NCI-H524 (cell line): Measurements from ENCODE around the gene DOCK2.
"Not testable (repeated sequence)": the region's sequence is repeated elsewhere in the genome, so short reads cannot be mapped to it uniquely, and the experiment has no call there.

Source experiments
- DNase-seq, 2 experiments: peaks; one replicate each; lab custom pipeline; 2025; lab: John Stamatoyannopoulos, UW

Gene DOCK2

DNA sequence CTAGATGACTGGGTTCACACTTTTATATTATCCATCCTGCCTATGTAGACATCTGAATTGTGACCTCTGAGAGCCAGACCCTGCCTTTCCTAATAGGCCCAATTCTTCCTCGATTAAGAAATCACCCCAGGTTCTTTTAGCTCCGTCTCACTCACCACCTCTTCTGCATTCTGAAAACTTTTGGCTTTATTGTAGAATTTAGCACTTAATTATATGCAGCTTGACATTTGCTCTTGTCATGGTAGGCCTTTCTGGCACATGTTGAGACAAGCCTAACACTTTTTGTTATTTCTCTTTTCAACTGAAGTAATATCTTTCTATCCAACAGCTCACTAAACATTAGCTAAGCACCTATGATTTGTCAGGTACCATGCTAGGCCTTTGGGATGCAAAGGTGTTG, 180.0 kb downstream of the DOCK2 start:
- DNase-seq, result no peak

GRCh38 chr5:169826618-169827017, 189.5 kb downstream of the DOCK2 start:
- DNase-seq, result no peak

DNA sequence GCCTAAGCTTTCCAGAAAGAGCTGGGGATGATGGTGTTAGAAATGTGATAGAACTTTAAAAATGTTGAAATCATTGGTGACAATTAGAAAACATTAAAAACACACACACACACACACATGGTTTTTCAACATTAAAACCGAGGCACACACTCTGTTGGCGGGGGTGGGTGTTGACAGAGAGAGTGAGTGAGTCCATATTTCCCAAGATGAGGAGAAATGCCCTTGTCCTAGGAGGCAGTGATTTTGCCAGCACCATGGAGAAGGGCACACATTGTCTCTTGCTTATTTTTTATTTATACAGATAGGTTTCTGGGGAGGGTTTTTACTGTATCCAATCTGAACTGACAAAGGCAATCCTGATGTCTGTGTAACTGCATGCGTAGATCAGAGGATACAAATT, 190.7 kb downstream of the DOCK2 start:
- DNase-seq, result no peak

DNA sequence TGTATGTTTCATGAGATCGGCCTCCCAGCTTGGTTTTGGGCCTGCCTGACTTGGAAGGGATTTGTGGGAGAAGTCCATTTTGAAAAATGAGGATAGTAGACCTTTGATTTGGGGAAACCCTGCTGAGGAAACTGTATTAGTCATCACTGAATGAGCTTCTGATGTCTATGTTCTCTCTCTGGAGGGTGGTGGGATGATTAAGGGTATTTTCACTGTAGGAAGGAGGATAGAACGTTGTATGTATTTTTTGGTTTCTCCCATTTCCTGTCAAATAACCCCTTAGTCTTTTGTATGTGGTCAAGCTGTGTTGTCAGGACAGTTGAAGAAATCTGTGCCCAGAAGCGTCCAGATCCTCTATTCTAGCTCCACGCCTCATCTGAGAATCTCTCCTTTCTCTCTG, 191.3 kb downstream of the DOCK2 start:
- no peak for DNase-seq

DNA sequence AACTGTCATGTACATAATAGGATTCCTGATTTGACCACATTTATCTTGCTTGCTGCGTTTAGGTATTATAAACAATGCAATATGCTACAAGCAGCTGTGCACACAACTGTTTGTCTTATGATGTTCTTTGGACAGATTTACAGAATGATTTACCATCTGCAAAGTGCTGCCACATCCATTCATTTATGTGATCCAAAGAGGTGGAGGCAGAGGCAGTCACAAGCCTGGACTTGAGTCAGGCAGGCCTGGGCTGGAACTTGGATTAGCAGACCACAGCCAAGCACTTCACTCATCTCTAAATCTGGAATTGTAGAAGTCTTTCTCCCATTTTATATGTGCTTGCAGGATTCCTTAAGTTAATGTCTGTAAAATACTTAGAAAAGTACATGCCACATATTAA, 194.3 kb downstream of the DOCK2 start:
- peak; percentile 11 to 68 for DNase-seq

GRCh38 chr5:169832304-169832703, 195.2 kb downstream of the DOCK2 start:
- DNase-seq, result no peak

- DNase-seq, result no peak
These were observed 195.8 kb downstream of the DOCK2 start for GRCh38 chr5:169832845-169833244.

DNA sequence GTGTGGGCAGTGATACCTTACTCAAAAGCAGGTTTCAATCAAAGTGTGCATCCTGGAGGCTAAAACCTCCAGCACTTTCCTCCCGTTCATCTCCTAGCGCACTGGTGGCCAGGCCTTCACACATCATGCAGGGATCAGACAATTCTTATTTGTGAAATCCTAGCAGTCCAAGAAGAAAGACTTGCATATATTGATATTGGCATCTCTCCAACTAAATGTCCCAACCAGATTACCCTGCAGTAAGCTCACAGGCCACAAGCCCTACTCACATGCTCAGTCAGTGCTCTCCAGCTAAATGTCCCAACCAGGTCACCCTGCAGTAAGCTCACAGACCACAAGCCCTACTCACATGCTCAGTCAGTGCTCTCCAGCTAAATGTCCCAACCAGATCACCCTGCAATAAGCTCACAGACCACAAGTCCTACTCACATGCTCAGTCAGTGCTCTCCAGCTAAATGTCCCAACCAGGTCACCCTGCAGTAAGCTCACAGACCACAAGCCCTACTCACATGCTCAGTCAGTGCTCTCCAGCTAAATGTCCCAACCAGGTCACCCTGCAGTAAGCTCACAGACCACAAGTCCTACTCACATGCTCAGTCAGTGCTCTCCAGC, 196.7 kb downstream of the DOCK2 start:
- not testable (repeated sequence) for DNase-seq

GRCh38 chr5:169834540-169834939, 197.5 kb downstream of the DOCK2 start:
- DNase-seq, result not testable (repeated sequence)

- no peak for DNase-seq
These were observed 199.9 kb downstream of the DOCK2 start for GRCh38 chr5:169836835-169837536.

DNA sequence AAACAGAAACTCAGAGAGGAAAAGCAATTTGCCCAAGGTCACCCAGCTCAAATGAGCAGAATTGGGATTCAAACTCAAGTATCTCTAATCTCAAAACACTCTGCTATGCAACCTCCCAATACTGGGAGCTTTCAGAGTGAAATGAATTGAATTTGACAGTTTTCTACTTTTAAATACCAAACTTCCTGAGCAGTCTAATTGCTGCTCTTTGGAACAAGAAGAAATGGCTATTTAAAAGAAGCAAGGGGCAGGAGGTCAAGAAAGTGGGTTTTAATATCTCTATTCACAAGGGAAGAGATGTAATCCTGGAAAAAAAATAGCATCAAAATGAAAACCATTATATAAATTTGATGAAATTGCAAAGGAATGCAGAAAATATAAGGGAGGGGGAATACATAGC, 200.6 kb downstream of the DOCK2 start:
- no peak for DNase-seq

- no peak for DNase-seq
These were observed 201.6 kb downstream of the DOCK2 start for GRCh38 chr5:169838688-169839087.

- DNase-seq, result no peak
These were observed 203.3 kb downstream of the DOCK2 start for GRCh38 chr5:169840405-169840804.

GRCh38 chr5:169842699-169843098, 205.6 kb downstream of the DOCK2 start:
- DNase-seq, result no peak

GRCh38 chr5:169847519-169847918, 210.4 kb downstream of the DOCK2 start:
- DNase-seq, result no peak

DNA sequence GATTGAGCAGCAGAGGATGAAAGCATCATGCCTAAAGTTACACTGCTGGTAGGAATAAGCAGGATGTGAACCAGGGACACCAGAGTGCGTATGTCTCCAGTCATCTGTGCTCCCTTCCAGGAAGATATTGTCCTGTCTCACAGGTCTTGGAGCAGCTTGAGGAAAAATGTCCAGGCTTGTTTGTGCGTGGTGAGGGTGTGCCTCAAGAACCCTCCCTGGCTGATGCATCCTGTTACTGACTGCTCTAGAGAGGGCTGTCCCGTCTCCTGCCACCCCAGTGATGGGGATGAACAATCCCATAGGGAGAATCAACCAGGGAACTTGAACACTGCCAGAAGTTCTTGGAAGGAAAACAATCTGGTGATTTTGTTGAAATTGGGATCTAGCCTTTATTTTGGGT, 211.2 kb downstream of the DOCK2 start:
- no peak for DNase-seq

- DNase-seq, result no peak
These were observed 211.7 kb downstream of the DOCK2 start for GRCh38 chr5:169848792-169849191.

DNA sequence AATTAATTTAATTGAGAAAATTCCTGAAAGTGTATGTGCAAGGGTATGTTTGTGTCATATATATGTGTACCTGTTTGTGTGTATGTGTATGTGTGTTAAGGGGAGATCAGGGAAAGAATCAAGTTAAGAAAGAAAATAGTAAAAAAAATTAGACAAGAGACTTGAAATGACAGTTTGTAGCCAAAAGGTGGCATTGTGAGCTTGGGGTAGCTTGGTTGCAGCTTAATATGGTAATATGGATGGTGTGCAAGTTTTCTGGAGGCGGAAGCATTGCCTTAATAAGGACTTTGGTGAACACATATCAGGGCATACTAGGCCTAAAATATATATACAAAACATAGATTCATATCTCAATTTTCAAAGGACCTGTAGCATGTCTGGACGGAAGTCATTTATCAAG, 213.3 kb downstream of the DOCK2 start:
- DNase-seq, result no peak

- no peak for DNase-seq
These were observed 214.3 kb downstream of the DOCK2 start for GRCh38 chr5:169851321-169851850.

DNA sequence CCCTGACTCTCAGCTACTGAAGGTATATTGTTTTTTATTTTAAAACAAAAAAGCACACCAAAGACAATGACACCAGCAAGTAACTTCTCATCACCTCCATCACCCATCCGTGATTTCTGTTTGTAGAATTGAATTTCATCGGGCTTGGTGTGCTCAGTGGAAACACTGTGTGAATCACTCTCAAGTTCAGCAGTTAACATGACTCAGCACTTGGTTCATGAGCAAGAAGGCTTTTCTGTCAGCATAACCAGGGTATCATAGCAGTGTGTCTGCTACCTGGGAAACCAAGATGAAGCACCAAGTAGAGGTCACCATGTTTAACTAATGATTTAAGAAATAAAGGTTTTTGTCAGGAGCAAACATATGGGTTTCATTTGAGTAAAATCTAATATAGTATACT, 219.5 kb downstream of the DOCK2 start:
- DNase-seq, result no peak

DNA sequence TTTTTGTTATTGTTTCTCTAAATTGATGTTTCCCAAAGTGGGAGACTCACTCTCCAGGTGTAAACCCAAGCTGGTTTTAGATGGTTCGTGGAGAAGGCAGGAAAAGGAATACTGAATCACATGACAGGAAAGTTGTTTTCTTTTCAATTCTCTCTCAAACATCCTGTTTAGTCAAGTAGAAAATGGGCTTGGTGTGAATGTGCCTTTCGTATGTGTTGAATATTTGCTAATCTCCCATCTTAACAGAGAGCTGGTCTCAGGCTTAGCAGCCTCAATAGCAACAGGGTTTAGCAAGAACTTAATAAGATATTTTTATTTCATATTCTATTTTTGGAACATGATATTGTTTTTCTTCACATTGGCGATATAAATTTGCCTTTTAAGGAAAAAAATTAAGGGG, 223.5 kb downstream of the DOCK2 start:
- no peak for DNase-seq

- DNase-seq, result no peak
These were observed 224.4 kb downstream of the DOCK2 start for GRCh38 chr5:169861433-169861832.

DNA sequence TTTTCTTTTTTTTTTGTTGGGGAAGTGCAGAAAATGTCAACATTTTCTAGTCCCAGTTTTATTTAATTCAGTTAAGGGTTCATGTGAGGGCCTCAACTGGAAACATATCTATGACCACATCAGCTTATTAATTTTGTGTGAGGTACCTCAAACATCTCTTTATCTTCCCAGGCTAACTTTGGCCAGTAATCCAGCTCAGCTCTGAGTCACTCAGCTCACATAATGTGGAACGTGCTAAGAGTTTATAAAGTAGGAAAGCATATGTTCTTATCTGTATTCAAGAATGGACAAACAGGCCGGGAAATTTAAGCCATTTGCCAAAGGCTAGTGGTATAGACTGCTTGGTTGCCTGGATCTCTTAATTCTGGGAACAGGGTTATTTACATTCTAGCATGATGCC, 224.9 kb downstream of the DOCK2 start:
- peak in 1 of 2 experiments; percentile 40 for DNase-seq

DNA sequence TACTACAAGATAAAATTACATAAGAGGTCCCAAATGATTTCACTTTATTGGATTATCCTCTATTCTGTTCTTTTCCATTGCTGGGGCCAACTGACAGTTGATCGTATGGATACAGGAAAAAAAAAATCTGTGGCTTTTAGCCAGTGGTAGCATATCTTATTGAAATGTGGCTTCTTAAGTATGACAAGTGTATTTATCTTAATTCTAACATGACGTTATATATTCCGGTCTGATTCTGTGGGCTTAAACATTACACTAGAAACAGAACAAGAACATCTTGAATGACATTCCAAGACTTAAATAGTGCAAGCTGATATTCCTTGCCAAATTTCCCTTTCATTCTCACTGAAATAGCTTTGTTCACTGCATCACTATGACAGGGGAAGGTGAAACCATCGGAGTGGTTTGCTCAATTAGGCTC, 225.3 kb downstream of the DOCK2 start:
- DNase-seq, result peak in 1 of 2 experiments; percentile 40
